ENCODE results near the gene B4GALT6. TPM values are rescaled to one million over a fixed set of nuclear protein-coding genes. Genes with fewer than 3 reads are reported as not detected.

Gene B4GALT6
- total RNA-seq, 1 experiment from 2014 or later = 1.4 TPM

DNA sequence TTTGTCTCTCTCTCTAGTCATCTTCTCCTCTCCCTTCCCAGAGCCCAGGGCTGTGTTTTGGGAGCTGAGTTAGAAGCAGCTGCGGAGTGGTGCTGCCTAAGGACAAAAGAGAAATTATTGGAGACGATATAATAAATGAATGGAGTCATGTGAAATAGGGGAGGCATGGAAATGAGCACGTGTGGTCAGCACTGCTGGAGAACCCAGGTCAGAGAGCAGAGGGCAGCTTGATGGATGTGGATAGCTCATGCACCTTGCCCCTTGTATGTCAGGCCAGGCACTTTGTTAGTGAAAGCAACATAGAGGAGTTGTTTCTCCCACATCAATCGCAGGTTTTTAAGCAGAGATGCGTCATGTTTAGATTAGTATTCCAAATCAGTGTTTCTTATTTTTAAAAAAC lies 77.0 kb downstream of the B4GALT6 start:
- no TSS peak for BruUV-seq (replicated peaks)
- no peaks in the 10 kb centered on the region for H3F3A ChIP-seq (ENCODE audit: low read length, unreplicated experiment)
- H3K9me3 ChIP-seq (ENCODE audit: low read length) = no peaks in the 10 kb centered on the region
- ChIA-PET CTCF (no interaction called here), POLR2A (ENCODE audit: unreplicated experiment) (no interaction called here)
- no peak overlapping the region for H3K9ac ChIP-seq (ENCODE audit: low read length)
- H3K4me1 ChIP-seq (ENCODE audit: insufficient read depth, low read length) = no peaks in the 10 kb centered on the region
- no peak for ATAC-seq
- H3K36me3 ChIP-seq (ENCODE audit: low read depth, low read length) = no peaks in the 10 kb centered on the region
- no peak for DNase-seq
- TF ChIP-seq, protein P1, sequence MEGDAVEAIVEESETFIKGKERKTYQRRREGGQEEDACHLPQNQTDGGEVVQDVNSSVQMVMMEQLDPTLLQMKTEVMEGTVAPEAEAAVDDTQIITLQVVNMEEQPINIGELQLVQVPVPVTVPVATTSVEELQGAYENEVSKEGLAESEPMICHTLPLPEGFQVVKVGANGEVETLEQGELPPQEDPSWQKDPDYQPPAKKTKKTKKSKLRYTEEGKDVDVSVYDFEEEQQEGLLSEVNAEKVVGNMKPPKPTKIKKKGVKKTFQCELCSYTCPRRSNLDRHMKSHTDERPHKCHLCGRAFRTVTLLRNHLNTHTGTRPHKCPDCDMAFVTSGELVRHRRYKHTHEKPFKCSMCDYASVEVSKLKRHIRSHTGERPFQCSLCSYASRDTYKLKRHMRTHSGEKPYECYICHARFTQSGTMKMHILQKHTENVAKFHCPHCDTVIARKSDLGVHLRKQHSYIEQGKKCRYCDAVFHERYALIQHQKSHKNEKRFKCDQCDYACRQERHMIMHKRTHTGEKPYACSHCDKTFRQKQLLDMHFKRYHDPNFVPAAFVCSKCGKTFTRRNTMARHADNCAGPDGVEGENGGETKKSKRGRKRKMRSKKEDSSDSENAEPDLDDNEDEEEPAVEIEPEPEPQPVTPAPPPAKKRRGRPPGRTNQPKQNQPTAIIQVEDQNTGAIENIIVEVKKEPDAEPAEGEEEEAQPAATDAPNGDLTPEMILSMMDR (conservative IDR thresholded peaks at IDR 0.05; ENCODE audit: low read depth, low read length) = no peak
- TF ChIP-seq EZH2phosphoT487 (IDR thresholded peaks at IDR 0.05; ENCODE audit: borderline replicate concordance, low read length) (no peak), EZH2 (IDR thresholded peaks at IDR 0.05; ENCODE audit: low read length, unreplicated experiment) (no peak)
- no peak overlapping the region for H3K4me2 ChIP-seq (ENCODE audit: low read length)
- intact Hi-C loops (cut with micrococcal nuclease) = no loop called here
- no peaks in the 10 kb centered on the region for H4K20me1 ChIP-seq (ENCODE audit: low read length)
- H3K9me2 ChIP-seq (replicated peaks; ENCODE audit: low read length) = no peaks in the 10 kb centered on the region
- no peaks in the 10 kb centered on the region for H3K79me2 ChIP-seq (ENCODE audit: low read length)
- H3K27me3 ChIP-seq (ENCODE audit: low read length) = no peaks in the 10 kb centered on the region
- H2AFZ ChIP-seq (ENCODE audit: low read length) = no peak overlapping the region
- H3K4me3 ChIP-seq (ENCODE audit: low read length) = no peak overlapping the region
- H3K27ac ChIP-seq (ENCODE audit: low read length) = no peak overlapping the region

DNA sequence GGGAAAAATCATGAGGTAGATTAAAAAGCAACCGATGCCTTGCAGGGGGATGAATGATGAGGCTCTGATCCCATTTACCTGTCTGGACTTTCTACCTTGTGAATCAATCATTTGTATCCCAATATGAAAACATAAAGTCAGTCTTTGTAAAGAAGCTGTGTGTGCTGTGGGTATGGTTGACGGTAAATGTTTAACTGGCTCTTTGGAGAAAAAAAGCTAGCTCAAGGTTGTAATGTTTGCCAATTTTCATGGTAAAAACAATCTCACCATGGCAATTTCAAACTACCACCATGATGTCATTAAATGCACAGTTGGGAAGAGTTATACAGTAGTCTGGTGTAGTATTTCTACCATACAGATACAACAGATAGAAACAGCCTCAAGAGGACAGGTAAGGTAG lies 78.1 kb downstream of the B4GALT6 start:
- Histone ChIP-seq H3F3A (ENCODE audit: low read length, unreplicated experiment) (no peaks in the 10 kb centered on the region), H3K4me3 (ENCODE audit: low read length) (no peak overlapping the region), H3K9me3 (ENCODE audit: low read length) (no peaks in the 10 kb centered on the region), H3K4me2 (ENCODE audit: low read length) (no peak overlapping the region), H3K36me3 (ENCODE audit: low read depth, low read length) (no peaks in the 10 kb centered on the region), H3K9me2 (replicated peaks; ENCODE audit: low read length) (no peaks in the 10 kb centered on the region), H2AFZ (ENCODE audit: low read length) (no peak overlapping the region), H4K20me1 (ENCODE audit: low read length) (no peaks in the 10 kb centered on the region), H3K4me1 (ENCODE audit: insufficient read depth, low read length) (no peaks in the 10 kb centered on the region), H3K27ac (ENCODE audit: low read length) (no peak overlapping the region), H3K27me3 (ENCODE audit: low read length) (no peaks in the 10 kb centered on the region), H3K9ac (ENCODE audit: low read length) (no peak overlapping the region), H3K79me2 (ENCODE audit: low read length) (no peaks in the 10 kb centered on the region)
- BruUV-seq (replicated peaks) = no TSS peak
- TF ChIP-seq, protein P1 (conservative IDR thresholded peaks at IDR 0.05; ENCODE audit: low read depth, low read length) = no peak
- TF ChIP-seq EZH2 (IDR thresholded peaks at IDR 0.05; ENCODE audit: low read length, unreplicated experiment) (no peak), EZH2phosphoT487 (IDR thresholded peaks at IDR 0.05; ENCODE audit: borderline replicate concordance, low read length) (no peak)
- ATAC-seq (no peak), DNase-seq (no peak)
- ChIA-PET CTCF (no interaction called here), POLR2A (ENCODE audit: unreplicated experiment) (no interaction called here)
- intact Hi-C loops (cut with micrococcal nuclease) = no loop called here

DNA sequence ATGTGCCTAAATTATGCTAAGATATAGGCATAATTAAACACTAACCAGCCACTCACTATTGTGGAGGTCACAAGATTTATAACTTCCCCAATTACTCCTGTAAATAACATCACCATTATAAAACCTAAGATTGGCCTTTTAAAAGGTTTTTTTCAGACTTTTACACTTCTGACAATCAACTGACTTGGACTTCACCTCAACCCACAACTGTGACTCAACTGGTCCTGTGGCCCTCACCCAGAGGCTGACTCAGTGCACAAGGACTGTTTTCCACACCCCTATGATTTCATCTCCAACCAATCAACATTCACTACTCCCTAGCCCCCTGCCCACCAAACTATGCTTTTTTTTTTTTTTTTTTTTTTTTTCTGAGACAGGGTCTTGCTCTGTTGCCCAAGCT lies 81.1 kb downstream of the B4GALT6 start:
- Histone ChIP-seq H3K27ac (ENCODE audit: low read length) (no peak overlapping the region), H3K4me1 (ENCODE audit: insufficient read depth, low read length) (no peaks in the 10 kb centered on the region), H3K4me3 (ENCODE audit: low read length) (no peak overlapping the region), H3K9me3 (ENCODE audit: low read length) (no peaks in the 10 kb centered on the region), H3K9ac (ENCODE audit: low read length) (no peak overlapping the region), H3K36me3 (ENCODE audit: low read depth, low read length) (no peaks in the 10 kb centered on the region), H3K79me2 (ENCODE audit: low read length) (no peaks in the 10 kb centered on the region), H2AFZ (ENCODE audit: low read length) (no peak overlapping the region), H3K4me2 (ENCODE audit: low read length) (no peak overlapping the region), H4K20me1 (ENCODE audit: low read length) (no peaks in the 10 kb centered on the region), H3K9me2 (replicated peaks; ENCODE audit: low read length) (no peaks in the 10 kb centered on the region), H3F3A (ENCODE audit: low read length, unreplicated experiment) (no peaks in the 10 kb centered on the region), H3K27me3 (ENCODE audit: low read length) (no peaks in the 10 kb centered on the region)
- DNase-seq (no peak), ATAC-seq (no peak)
- CTCF ChIA-PET = no interaction called here
- BruUV-seq (replicated peaks) = no TSS peak
- POLR2A ChIA-PET (ENCODE audit: unreplicated experiment) = no interaction called here
- intact Hi-C loops (cut with micrococcal nuclease) = no loop called here
- TF ChIP-seq, protein P1 (conservative IDR thresholded peaks at IDR 0.05; ENCODE audit: low read depth, low read length) = no peak
- TF ChIP-seq EZH2phosphoT487 (IDR thresholded peaks at IDR 0.05; ENCODE audit: borderline replicate concordance, low read length) = no peak
- no peak for TF ChIP-seq EZH2 (IDR thresholded peaks at IDR 0.05; ENCODE audit: low read length, unreplicated experiment)

All from PC-3 (cell line).